Activated T-helper 2 cell treated with anti-CD3 and anti-CD28 coated beads, Interferon-gamma antibody, Interleukin-2, Interleukin-4, amounts not matched to agents 10 μg/mL and 5 μg/mL and 100 μg/mL, durations not matched to agents 14 hours and 24 hours and 36 hours (primary cell): ENCODE data around the gene STX17. TPM values are rescaled to one million over a fixed set of nuclear protein-coding genes. Genes with fewer than 3 reads are reported as not detected.

Source experiments
- total RNA-seq: library from RNA; stranded (reverse); gene quantifications from 2 replicates; pipeline ENCODE4 v1.2.3, GENCODE V29; 2022

The STX17 gene
- total RNA-seq, 1 donor from 2014 or later, result 27.6 TPM

Other genes starting within 250 kb of the STX17 start
- gene NR4A3, start 84.8 kb upstream of the STX17 start, total RNA-seq, result 161 and 169 TPM in 2 replicates
- gene ERP44, start 192.3 kb downstream of the STX17 start, total RNA-seq, result 21.5 and 22.0 TPM in 2 replicates
- 18.8 and 20.5 TPM in 2 replicates for gene INVS, start 192.6 kb downstream of the STX17 start, total RNA-seq